Suprapubic skin (tissue), 4 donors: Measurements from ENCODE around the gene TAAR9. TPM values are rescaled to one million over a fixed set of nuclear protein-coding genes. Genes with fewer than 3 reads are reported as not detected.

ENCODE experiments used
- DNase-seq, 2 donors: peaks; one replicate each; pipeline ENCODE4 v3.0.0-alpha.2; 2019; ENCODE audit warnings: low spot score in 2 of 2
- H3K27ac ChIP-seq: fragments of 200-600 bp; sonication (generic); one replicate; pipeline ENCODE4 v1.5.1; 2019
- H3K27me3 ChIP-seq: fragments of 200-600 bp; sonication (generic); one replicate; pipeline ENCODE4 v1.5.1; 2019
- H3K36me3 ChIP-seq: fragments of 200-600 bp; sonication (generic); one replicate; pipeline ENCODE4 v1.5.1; 2019
- H3K4me1 ChIP-seq: fragments of 200-600 bp; sonication (generic); one replicate; pipeline ENCODE4 v1.5.1; 2019
- H3K4me3 ChIP-seq: fragments of 200-600 bp; sonication (generic); one replicate; pipeline ENCODE4 v1.5.1; 2019; ENCODE audit warnings: mild to moderate bottlenecking
- H3K9me3 ChIP-seq: fragments of 200-600 bp; sonication (generic); one replicate; pipeline ENCODE4 v1.5.1; 2019
- EP300 ChIP-seq: sonication (generic); formaldehyde crosslinking; IDR thresholded peaks from one replicate; pipeline ENCODE4 v1.6.1; 2017; ENCODE audit warnings: antibody characterized with exemption
- POLR2A ChIP-seq, 2 donors: fragments of 450-650 bp; IDR thresholded peaks; one replicate each; pipeline ENCODE4 v1.6.1; 2017; ENCODE audit warnings: antibody characterized with exemption in 2 of 2, mild to moderate bottlenecking in 2 of 2, moderate library complexity in 2 of 2
- POLR2AphosphoS5 ChIP-seq, 3 donors: sonication (generic); formaldehyde crosslinking; IDR thresholded peaks; one replicate each; pipeline ENCODE4 v1.6.1; 2017; ENCODE audit warnings: antibody characterized with exemption in 3 of 3
- WGBS: methylation state at CpG from one replicate; pipeline ENCODE4 v1.1.5; 2018; 5-methylcytosine and 5-hydroxymethylcytosine counted together
- total RNA-seq, 4 donors: library from RNA; depleted of rRNA; stranded (reverse); fragments of >200 nt; gene quantifications; one replicate each; pipeline ENCODE4 v1.1.0, GENCODE V29; 2016
- TF ChIP-seq, protein P1 (sequence below), 2 donors: fragments of 200-600 bp in 1 of 2; fragments of 450-650 bp in 1 of 2; sonication (generic) in 1 of 2; IDR thresholded peaks; one replicate each; pipeline ENCODE4 v1.5.1; 2016 to 2019; ENCODE audit warnings: antibody characterized with exemption in 2 of 2, mild to moderate bottlenecking in 1 of 2, moderate library complexity in 1 of 2

TAAR9 gene
- total RNA-seq, 4 donors from 2014 or later: not detected

DNA sequence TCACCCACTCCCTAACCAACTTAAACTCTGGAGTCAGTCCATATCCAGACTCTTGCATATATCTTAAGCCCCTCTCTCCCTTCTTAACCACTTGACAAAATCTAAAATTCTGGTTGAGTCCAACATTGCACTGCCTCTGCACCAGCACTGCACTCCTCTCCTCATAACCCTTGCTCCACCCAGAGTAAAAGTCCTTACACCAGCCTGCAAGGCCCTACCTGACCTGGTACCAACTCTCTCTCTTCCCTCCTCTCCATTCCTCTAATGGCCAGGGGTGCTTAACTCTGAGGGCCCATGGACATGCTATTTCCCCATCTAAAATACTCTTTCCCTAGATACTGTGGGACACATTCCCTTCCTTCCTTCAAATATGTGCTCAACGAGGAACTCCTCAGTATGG, 46.2 kb upstream of the TAAR9 start:
- TF ChIP-seq EP300 (no peak), POLR2A (IDR thresholded peaks at IDR 0.05) (no peak), POLR2AphosphoS5 (IDR thresholded peaks at IDR 0.05) (no peak)
- TF ChIP-seq, protein P1, sequence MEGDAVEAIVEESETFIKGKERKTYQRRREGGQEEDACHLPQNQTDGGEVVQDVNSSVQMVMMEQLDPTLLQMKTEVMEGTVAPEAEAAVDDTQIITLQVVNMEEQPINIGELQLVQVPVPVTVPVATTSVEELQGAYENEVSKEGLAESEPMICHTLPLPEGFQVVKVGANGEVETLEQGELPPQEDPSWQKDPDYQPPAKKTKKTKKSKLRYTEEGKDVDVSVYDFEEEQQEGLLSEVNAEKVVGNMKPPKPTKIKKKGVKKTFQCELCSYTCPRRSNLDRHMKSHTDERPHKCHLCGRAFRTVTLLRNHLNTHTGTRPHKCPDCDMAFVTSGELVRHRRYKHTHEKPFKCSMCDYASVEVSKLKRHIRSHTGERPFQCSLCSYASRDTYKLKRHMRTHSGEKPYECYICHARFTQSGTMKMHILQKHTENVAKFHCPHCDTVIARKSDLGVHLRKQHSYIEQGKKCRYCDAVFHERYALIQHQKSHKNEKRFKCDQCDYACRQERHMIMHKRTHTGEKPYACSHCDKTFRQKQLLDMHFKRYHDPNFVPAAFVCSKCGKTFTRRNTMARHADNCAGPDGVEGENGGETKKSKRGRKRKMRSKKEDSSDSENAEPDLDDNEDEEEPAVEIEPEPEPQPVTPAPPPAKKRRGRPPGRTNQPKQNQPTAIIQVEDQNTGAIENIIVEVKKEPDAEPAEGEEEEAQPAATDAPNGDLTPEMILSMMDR (IDR thresholded peaks at IDR 0.05): no peak
- peak overlapping the region; percentile 85 for H3K27ac ChIP-seq
- no peak overlapping the region for H3K4me3 ChIP-seq
- WGBS: 89% methylated on average over 1 of the region's 1 CpG
- no peaks in the 10 kb centered on the region for H3K27me3 ChIP-seq
- no peaks in the 10 kb centered on the region for H3K9me3 ChIP-seq
- peaks cover 4% of the 10 kb centered on the region for H3K36me3 ChIP-seq
- H3K4me1 ChIP-seq: peaks cover 28% of the 10 kb centered on the region
- DNase-seq: no peak

DNA sequence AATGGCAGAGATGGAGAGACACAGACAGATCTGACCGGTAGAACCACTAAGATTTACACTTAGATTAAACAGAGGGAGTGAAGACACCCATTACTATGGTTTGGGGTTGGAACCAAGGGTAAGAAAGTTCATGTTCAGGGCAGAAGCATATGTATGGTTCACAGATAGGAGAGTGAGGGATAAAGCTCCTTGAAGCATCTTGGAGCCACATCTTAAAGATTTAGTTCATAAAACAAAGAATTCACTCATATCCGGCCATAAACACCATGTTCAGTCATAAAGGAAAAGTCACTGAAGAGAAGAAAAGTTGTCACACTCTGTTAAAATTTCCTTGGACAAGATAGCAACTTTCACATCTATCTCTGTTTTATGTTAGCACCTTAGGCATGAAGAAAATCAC, 43.1 kb upstream of the TAAR9 start:
- Histone ChIP-seq H3K9me3 (no peaks in the 10 kb centered on the region), H3K4me3 (no peak overlapping the region), H3K4me1 (peaks cover 30% of the 10 kb centered on the region), H3K27ac (no peak overlapping the region), H3K27me3 (no peaks in the 10 kb centered on the region), H3K36me3 (peaks cover 4% of the 10 kb centered on the region)
- TF ChIP-seq POLR2AphosphoS5 (IDR thresholded peaks at IDR 0.05): no peak
- TF ChIP-seq EP300: no peak
- no peak for TF ChIP-seq POLR2A (IDR thresholded peaks at IDR 0.05)
- TF ChIP-seq, protein P1 (IDR thresholded peaks at IDR 0.05): no peak
- WGBS: 58% methylated on average over 2 of the region's 2 CpGs
- DNase-seq: no peak

DNA sequence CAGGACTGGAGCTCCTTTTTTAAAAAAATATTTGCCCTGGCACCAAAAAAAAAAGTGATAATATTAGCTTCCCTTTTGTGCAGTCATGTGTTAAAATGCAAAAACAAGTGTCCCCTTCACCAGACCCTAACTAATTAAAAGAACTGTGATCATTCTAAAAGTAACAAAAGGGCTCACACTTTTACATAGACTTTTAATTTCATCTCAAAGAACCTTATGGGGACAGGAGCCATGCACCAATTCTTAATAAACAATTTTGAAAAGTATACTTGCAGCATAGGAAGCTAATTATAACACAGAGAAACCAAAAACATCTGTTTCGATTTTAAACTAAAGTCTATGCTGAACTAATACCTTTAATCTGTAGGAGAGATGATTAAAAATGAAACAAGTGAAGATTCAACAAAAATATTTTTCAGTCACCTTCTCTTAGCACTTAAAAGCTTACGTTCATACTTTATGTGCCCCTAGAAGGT, 42.4 kb upstream of the TAAR9 start:
- WGBS: 54% methylated on average over 2 of the region's 2 CpGs
- no peaks in the 10 kb centered on the region for H3K9me3 ChIP-seq
- TF ChIP-seq POLR2AphosphoS5 (IDR thresholded peaks at IDR 0.05) (no peak), POLR2A (IDR thresholded peaks at IDR 0.05) (no peak), EP300 (no peak)
- TF ChIP-seq, protein P1 (IDR thresholded peaks at IDR 0.05): no peak
- H3K36me3 ChIP-seq: peaks cover 4% of the 10 kb centered on the region
- H3K27ac ChIP-seq: no peak overlapping the region
- no peak overlapping the region for H3K4me3 ChIP-seq
- H3K27me3 ChIP-seq: no peaks in the 10 kb centered on the region
- no peak for DNase-seq
- H3K4me1 ChIP-seq: peaks cover 25% of the 10 kb centered on the region

DNA sequence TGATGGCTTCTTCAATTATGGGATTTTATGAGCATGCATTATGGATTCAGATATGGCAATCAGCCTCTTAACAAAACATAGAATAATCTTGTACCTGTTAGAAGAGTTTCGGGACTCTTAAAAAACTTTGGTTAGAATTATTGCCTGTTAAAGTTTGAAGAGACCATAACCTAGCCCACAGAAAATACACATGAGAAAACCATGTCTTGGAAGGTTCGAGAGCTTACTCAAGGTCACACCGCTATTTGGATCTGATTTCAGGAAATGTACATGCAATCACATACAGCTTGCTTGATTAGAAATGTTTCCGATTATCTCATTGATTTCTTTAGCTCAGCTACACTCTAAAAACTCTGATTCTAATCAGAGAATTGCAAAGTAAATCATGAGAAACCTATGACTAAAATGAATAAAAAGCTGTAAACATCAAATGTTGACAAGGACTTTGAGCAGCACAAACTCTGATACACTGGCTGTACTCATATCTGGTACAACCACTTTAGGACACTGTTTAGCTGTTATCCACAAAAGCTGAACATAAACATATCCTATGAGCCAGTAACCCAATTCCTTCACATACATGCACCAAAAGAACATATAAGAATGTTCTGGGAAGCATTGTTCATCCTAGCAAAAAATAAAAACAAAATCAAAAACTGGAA, 41.4 kb upstream of the TAAR9 start:
- Histone ChIP-seq H3K27me3 (no peaks in the 10 kb centered on the region), H3K4me1 (peaks cover 15% of the 10 kb centered on the region), H3K36me3 (peaks cover 13% of the 10 kb centered on the region), H3K9me3 (no peaks in the 10 kb centered on the region), H3K4me3 (no peak overlapping the region), H3K27ac (no peak overlapping the region)
- DNase-seq: no peak
- 70% methylated on average over 4 of the region's 4 CpGs for WGBS
- TF ChIP-seq EP300 (no peak), POLR2A (IDR thresholded peaks at IDR 0.05) (no peak)

DNA sequence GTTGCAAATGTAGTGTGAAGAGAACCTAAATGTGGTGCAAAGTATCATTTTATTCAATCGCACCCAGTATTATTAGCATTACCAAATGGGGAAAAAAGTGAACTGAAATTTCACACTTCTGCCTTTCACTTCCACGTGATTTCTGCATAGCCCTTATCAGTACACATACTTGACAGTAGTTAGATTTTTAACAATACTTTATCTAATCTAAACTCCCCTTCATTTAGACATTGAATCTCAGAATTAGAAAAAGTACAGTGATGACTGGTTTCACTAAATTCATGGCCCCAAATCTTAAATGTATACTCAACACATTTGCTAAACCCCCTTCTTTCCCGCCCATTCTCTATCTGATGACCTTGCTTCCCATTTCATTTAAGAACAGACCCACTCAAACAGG, 39.4 kb upstream of the TAAR9 start:
- H3K4me1 ChIP-seq: peaks cover 13% of the 10 kb centered on the region
- TF ChIP-seq POLR2A (IDR thresholded peaks at IDR 0.05) (no peak), EP300 (no peak), POLR2AphosphoS5 (IDR thresholded peaks at IDR 0.05) (no peak)
- TF ChIP-seq, protein P1 (IDR thresholded peaks at IDR 0.05): no peak
- WGBS: 92% methylated on average over 3 of the region's 3 CpGs
- H3K27ac ChIP-seq: no peak overlapping the region
- H3K27me3 ChIP-seq: no peaks in the 10 kb centered on the region
- DNase-seq: no peak
- no peaks in the 10 kb centered on the region for H3K9me3 ChIP-seq
- H3K36me3 ChIP-seq: peaks cover 30% of the 10 kb centered on the region
- H3K4me3 ChIP-seq: no peak overlapping the region

DNA sequence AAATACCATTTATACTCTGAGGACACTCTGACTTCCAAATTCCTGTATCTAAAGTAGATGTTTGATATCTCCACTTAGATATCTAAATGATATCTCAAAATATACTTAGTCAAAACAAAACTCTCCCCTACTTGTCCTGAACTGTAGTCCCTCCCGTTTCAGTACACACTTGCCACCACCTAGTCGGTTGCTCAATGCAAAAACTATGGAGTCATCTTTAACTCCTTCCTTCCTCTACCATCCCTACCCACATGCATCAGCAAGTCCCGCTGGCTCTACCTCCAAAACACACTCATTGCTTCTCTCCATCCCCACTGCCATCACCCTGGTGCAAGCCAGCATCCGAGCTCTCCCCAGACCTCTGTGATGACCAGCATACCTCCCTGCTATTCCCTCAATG, 38.3 kb upstream of the TAAR9 start:
- TF ChIP-seq, protein P1 (IDR thresholded peaks at IDR 0.05): no peak
- Histone ChIP-seq H3K27me3 (no peaks in the 10 kb centered on the region), H3K4me3 (no peak overlapping the region), H3K9me3 (no peaks in the 10 kb centered on the region), H3K27ac (no peak overlapping the region), H3K4me1 (peaks cover 24% of the 10 kb centered on the region), H3K36me3 (peaks cover 26% of the 10 kb centered on the region)
- no peak for DNase-seq
- WGBS: 49% methylated on average over 4 of the region's 4 CpGs
